GM19238 (cell line): ENCODE data around the gene ZNF438.

ENCODE experiments used
- DNase-seq: peaks from one replicate; pipeline ENCODE4 v3.0.0; 2011; ENCODE audit warnings: low spot score; ENCODE audit not compliant: insufficient read length

The ZNF438 gene

DNA sequence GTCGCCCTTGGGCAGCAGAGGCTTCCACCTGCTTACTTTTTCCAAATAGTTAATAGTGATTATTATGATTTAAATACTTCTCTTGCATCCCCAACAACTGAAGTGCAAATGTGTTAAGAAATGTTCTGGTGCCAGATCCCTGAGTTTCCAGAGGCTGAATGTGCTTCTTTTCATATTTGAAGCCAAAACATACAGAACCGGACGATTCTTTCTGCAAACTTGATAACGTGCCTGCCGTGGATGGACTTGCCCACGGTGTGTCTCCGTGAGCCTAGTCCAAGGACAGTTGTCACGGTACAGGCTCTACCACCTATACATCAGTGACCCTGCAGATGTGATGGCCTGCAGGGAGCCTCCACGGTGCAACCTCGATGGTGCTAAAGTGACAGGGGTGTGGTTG is 203.5 kb downstream of the ZNF438 start:
- no peak for DNase-seq

DNA sequence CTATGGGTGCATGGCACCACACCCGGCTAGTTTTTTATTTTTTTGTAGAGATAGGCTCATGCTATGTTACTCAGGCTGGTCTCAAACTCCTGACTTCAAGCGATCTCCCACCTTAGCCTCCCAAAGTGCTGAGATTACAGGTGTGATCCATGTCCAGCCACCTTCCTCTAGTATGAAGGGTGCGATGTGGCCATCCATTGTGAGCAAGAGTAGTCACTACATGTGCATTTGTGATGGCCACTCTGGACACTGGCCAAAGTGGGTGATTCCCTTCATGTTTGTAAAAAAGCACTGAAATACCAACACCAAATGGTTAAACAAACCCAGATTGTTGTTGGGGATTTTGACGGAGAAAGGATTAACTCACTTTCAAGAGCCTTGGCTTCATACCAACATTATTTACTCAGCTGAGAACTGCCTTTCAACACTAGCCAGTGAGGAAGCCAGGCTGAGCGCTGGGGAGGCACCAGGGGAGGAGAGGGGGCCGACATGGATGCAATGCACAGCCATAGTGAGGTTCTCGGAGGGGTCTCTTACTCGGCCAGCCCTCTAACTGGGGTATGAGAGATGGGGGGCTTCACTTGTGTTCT is 204.0 kb downstream of the ZNF438 start:
- DNase-seq: no peak

DNA sequence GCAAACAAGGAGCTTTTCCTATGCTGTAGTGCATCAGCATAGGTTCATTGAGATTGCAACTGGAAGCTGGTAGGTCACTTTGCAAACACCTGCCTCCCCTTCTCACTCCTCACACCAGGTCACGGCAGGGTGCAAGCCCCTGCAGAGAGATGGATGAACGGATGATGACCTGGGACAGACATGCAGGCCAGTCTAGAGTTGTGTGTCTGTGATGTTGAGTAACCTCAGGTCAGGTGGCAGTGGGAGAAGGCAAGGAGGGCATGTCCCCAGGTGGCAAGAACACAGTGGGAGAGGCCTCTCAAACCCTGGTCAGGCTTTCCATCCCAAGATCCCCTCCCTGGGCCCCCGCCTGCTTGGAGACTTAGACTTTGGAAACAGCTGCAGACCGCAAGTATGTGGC is 205.0 kb downstream of the ZNF438 start:
- no peak for DNase-seq

DNA sequence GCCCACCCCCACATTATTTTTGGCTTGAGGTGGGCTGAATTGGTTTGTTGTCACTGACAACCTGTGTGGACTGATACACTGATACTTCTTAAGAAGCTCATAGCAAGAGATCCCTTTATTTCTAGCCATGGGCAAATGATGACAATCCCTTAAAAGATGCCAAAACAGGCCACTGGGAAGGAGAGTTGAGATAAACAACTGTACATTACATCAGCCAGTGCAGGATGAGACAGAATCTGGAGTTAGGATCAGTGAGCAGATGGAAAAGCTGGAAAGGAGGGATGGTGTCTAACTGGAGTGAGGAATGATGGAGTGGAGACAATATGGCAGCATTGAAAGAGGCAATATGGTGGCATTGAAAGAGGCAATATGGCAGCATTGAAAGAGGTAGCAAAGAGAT is 206.2 kb downstream of the ZNF438 start:
- DNase-seq: no peak

DNA sequence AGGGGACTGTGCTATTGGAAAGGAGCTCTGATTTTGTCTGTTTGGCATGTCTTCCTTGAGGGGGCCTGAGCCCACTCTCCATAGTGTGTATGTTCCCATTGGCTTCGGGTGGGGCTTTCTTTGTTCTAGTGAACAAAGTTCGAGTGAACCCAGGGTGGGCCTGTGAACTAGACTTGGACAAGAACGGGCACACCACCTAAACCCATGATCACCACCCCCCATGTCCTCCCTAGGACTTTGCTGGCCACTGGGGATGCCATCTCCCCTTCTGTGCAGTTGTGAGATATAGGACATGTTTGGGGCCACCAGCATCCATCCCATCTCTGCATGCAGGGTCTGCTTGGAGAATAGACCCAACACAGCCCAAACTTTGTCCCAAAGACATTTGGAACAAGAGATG is 206.6 kb downstream of the ZNF438 start:
- DNase-seq: no peak

DNA sequence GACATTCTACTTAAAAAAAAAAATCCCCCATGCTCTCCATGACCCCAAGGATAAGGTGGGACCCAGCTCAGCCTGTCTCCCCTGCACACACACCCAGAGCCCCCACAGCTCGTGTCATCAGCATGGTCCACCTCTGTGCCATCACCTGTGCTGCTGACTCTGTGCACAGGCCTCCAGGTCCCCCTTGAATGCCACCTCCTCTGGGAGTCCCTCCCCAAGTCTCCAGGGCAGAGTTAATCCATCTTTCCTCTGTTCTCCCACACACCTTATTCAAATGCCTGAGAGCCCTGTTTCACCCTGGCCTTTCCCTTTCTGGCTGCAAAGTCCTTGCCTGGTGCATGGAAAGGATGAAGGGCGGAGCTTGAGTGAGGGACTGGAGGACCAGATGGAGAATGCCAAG is 208.0 kb downstream of the ZNF438 start:
- no peak for DNase-seq

DNA sequence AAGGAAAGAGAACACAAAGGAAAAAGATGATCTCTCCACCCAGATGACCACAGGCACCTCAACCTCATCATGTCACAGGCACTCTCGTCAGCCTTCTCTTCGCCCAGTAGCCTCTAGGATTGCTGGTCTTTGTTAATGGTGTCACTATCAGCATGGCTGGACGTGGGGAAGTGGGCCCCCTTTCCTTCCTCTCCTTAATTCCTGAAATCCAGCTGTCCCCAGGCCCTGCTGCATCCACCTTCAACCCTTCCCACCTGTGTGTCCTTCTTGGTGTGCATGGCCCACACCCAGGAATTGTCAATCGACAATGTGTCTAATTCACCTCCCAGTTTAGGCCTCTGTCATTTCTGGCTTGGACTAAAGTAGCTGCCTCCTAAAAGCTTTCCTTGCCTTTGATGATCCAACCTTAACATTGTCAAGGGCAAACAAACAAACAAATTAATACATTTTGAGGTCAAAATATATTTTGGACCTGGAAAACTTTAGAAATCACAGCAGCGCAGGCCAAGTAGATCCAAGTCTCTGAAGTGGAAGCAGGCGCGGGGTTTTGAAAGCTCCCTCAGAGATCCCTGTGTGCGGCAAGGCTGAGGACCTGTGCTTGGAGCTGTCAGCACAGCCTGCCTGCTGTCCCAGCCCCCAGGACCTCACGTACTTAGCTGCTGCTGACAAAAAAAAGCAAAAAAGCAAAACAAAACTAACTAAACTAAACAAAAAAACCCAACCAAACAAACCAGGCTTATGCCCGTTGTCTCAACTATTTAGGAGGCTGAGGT is 208.8 kb downstream of the ZNF438 start:
- DNase-seq: no peak

DNA sequence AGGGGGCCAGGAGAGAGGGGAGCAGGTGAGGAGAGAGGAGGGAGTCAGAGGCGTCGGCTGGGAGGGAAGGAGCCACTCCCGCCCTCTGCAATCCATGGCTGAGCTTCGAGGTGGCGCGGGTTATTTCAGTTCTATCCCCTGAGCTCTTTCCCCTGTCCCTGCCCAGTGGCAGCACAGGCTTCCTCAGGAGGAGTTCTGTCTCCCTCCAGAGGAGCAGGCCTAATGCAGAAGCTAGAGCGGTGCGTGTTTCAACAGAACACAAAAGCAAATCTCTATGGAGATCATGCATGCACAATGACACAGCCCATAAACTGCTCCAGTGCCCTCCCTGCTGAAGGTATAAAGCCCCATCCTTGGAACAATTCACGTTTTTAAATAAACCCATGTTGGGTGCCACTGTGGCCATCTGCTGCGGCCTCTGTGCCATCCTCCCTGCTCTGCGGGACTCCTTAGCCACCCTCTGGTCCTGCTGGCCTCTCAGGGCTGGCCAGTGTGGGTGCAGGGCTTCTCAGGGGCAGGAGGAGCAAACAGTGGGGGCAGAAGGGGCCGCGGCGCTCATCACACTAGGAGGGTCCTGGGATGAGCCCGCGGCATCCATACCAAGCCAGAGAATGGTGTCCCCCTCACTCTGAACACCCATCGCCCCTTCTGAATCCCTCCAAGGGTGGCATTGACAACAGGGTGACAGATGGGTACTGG is 209.5 kb downstream of the ZNF438 start:
- DNase-seq: no peak

DNA sequence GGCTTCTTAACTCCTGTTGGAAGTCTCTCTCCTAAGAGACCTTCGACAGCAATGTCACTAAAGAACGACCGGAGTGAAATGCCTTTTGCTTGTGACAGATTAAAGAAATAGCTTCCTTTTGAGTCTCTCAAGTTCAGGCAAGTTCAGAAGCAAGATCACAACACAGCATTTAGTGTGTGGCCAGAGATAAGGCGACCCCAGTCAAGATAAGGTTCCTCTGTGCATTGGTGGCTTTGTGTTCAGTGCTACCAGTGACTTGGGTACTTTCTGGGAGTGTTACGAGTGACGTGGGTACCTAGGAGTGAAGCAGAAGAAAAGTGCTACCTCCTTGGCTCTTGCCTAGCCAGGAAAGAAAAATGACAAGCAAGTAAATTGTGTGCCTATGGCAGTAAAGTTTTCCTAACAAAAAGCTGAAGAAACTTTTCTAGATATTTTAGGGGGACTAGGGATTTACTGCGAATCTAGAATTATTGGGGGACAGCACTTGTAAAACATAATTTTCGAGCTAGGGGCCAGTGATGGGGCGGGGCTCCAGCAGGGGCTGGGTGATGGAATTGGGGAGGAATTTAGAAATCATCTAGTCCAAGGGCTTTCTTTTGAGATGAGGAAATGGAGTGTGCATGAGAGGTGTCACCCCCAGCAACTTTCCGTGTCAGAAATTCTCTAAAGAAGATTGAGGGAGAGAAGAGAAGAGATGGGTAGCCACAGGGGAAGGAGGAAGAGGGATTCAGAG is 210.2 kb downstream of the ZNF438 start:
- no peak for DNase-seq

DNA sequence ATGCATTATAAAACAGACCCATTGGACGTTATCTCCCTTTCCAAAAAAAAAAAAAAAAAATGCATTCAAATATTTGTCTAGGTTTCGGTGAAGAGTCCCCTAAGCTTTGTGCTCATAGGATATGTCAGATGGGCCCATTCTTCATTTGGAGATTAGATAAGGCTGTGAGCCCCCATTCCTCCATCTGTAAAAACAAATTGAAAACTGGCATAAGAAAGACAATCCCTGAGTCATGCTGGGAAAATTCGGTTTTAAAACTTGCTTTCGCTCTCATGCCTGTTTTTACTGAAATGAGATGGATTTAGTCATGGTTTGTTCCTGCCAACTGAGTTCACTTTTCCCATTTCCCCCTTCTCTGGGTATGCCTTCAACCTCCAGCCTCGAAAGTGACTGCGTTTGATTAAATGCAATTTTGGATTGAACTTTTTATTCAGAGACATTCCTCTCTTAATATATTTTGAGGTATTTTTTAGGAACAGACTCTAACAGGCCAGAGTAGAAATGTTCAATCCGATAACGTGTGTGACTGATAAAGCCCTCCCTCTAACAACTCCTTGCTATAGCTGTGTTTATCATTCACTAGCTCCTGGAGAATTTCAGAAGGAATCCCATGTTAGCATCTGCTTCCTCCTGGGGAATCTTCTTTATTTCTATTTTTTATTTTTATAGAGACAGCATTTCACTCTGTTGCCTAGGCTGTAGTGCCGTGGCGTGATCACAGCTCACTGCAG is 211.2 kb downstream of the ZNF438 start:
- DNase-seq: no peak

DNA sequence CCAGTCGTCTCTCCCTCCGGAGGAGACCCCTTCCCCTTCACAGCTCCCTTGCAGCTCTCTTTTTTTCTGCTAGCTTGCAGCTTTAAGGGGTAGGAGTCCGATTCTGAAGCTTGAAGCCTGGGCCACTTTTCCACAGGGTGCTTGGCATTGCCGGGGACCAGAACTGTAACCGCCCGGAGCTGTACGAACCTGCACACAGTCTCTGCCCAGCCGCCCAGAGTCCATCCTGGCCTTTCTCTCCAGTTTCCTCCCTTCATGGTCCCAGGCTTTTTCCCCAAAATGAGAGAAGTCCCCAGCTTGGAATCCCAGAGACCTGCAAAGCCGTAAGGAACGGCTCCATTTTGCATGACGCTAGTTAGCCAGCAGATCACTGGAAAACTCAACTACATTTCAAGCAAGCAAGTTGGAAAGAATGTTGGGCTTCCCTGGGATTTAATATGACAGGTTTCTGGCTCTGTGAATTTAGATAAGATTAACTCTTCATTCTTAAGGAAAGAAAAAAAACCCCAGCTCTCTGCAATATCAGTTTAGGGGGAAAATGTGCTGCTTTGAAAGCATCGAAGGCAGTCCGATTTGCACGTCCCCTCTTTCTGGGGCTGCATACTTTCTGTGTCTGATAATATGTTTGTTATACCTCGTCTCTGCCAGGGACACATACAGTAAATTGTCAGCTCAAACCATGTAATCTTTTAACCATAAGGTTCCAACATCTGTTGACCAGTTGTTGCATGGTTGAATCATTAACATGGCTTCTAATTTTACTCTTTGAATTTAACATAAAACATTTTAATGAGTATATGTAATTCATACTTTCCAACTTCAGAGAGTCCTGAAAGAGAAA is 212.1 kb downstream of the ZNF438 start:
- no peak for DNase-seq

DNA sequence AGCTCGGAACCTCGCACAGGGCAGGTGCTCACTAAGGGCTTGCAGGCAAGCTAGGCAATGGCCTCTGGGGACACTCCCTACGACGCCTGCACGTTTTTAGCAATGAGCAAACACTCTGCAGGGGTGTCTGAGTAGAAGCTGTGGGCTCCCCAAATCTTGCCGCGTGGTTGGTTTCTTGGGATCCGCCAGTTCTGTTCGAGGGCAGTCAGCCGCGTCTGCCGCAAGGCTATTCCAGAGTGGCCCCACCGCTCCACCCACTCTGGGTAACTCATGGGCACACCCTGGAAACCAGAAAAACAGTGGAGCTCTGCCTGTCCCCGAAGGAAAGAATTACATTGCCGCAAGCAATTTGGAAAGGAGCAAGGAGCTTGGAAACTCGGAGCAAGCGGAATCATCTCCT is 212.8 kb downstream of the ZNF438 start:
- DNase-seq: no peak

DNA sequence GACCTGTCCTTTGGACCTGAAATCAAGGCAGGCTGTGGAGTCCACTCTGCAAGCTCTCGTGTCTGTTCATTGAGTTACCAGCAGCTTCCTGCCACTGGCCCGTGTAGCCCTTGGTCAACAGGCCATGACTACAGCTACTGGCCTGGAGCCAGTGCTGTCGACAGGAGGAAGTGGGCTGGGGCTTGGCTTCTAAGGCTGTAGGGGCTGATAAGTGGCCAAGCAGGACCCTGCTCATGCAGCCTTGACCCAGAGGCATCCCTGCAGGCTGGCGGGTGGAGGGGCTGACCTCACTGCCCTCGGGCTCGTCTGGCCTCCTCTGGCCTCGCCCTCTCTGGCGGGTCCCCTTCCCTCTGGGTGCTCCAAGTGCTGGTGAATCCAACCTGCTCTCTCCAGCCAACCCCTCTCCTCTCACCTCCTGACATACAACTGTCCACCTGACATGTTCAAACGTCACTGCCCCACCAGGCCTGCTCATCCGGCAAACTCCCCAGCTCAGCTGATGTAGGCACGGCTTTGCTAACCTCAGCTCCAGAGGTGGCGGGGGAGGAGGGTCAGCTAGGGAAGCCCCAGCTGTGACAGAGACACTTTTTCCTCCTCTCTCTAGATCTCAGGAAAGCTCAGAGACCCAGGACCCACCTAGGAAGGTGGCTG is 213.5 kb downstream of the ZNF438 start:
- DNase-seq: no peak

DNA sequence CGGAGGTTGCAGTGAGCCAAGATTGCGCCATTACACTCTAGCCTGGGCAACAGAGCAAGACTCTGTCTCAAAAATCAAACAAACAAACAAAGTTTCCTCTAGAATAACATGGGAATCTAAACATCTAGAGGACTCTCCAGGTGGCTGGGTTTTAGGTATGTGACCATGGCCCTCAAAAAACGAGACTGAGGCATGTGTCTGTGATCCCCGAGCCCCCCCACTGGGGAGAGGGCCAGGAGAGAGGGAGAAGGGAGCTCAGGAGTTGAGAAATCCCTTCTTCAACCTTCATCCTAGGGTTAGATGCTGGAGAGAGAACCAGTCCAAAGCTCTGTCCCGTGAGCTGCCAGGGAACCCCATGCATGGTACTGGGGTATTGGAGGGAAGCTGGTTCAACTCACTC is 214.1 kb downstream of the ZNF438 start:
- DNase-seq: no peak

DNA sequence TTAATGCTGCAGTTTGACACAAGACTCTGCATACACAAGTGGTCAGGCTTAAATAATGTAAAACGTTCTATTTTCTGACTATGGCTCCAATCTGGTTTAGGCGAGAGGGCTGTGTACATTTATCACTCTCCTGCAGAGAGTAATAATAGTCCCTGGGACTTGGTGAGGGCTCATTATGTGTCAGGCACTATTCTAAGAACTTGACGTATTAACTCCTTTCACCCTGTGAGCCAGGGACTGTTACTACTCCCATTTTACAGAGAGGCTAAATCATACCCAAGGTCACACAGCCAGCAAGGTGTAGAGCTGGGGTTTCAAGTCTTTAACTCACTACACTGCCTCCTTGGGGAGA is 214.9 kb downstream of the ZNF438 start:
- DNase-seq: no peak

DNA sequence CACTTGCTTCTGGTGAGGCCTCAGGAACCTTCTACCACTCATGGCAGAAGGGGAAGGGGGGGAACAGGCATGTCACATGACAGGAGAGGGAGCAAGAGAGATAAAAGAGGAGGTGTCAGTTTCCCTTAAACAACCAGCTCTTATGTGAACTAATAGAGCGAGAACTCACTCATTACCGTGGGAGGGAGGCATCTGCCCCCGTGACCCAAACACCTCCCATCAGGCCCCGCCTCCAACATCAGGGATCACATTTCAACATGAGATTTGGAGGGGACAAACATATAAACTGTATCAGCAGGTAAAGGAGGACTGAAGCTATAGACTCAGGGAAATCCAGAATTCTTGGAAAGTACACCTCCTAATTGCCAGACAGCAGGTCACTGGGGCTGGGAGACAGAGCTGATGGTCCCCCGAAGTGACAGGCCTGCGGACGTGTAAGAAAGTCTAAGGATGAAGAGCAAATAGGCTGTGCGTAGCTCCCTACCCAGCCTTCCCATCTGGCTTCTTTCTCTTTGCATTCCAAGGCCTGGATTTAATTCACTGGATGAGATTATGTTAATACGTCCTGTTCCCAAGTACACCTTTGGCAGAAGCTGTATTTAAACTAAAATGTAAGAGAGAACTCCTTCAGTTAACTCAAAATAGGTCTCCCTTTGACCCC is 215.4 kb downstream of the ZNF438 start:
- DNase-seq: no peak

DNA sequence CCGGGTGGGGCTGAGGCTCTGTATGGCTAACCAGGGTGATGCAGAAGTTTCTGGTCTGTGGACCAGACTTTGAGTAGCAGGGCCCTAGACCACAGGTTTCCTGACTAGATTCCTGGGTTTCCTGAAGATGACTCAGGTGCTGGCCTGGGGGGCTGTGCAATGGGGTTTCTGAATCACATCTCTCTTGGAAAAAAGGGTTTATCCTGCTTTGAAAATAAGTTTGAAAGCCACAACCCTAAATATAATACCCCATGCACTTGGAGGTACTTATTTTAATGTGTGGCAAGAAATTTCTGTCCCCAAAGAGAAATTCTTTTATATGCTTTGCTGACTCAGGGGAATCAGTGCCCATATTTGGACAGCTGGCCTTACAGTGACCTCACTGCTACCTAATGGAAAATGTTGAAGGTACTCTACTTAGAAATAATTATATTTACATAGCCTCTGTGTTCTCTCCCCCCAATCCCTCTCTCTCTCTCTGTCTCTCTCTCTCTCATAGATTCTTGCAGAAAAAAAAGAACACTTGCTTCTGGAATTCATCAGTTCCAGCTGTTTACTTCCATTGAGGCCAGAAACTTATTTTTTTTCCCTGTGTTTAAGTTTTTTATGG is 217.7 kb downstream of the ZNF438 start:
- DNase-seq: no peak

DNA sequence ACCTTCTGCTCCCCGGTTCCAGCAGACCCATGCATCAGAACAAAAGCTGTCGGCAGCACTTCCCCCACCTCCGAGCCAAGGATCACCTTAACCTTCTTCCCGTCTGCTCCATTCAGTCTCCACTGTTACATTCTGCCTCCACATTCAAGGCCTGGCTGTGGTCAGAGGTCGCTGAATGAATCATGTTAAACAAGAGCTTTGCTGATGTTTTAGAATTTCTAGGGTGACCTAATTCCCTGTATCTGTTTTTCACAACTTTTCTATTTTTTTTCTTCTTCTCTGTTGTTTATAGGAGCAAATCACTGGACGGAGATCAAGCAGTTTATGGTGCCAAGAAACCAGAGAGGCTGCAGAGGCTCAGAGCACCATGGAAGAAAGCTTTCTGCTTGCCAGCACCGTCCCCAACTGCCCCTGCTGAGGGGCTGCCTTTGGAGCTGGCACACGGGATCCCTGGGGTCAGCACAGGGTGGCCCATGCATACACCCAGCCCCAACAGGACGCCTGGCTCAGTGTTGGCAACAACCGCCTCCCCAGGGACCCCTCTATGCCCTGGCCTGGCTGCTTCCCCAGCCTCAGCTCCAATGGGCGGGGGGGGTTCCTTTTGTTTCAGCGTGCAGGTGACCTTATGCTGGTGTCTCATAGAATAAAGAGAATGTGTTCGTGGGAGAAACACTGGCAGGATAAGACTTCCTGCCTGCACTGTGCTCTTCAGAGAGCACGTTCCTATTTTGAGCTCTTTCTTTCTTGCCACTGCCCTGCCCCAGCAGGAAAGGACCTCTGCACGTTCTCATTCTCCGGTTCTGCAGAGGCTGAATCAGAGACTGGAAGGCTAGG is 219.4 kb downstream of the ZNF438 start:
- no peak for DNase-seq
